Activated naive CD8-positive, alpha-beta T cell treated with anti-CD3 and anti-CD28 coated beads, Interleukin-2, amount 50 U/mL, for 24 hours (primary cell): Measurements from ENCODE around the gene ZNF593OS.

Experiments
- ATAC-seq: fragments of 150-1000 bp; cut with Tn5 transposase; one replicate; pipeline ENCODE4 v1.10.0; 2021
- DNase-seq: peaks from one replicate; pipeline ENCODE4 v3.0.0; 2021
- H3K27ac Mint-ChIP-seq: one replicate; pipeline ENCODE4 v1.8.0; 2021; ENCODE audit warnings: mild to moderate bottlenecking, mixed read lengths
- H3K27me3 Mint-ChIP-seq: one replicate; pipeline ENCODE4 v1.8.0; 2021; ENCODE audit warnings: mixed read lengths
- H3K36me3 Mint-ChIP-seq: one replicate; pipeline ENCODE4 v1.8.0; 2021; ENCODE audit warnings: low read depth, mixed read lengths
- H3K4me1 Mint-ChIP-seq: one replicate; pipeline ENCODE4 v1.8.0; 2021; ENCODE audit warnings: mixed read lengths
- H3K4me3 Mint-ChIP-seq: one replicate; pipeline ENCODE4 v1.8.0; 2021; ENCODE audit warnings: mild to moderate bottlenecking, moderate library complexity, mixed read lengths
- H3K9me3 Mint-ChIP-seq: one replicate; pipeline ENCODE4 v1.8.0; 2021; ENCODE audit warnings: mixed read lengths

ZNF593OS gene

GRCh38 chr1:26169669-26170471 is 1.8 kb downstream of the ZNF593OS start, which contains the start of gene ZNF593:
Gene ZNF593, plus strand, starts transcription at chr1:26169908. Its CDS starts 76 bp downstream, at chr1:26169984.
- H3K4me1 Mint-ChIP-seq = peaks cover 13% of the 10 kb centered on the region
- peaks cover 2% of the 10 kb centered on the region for H3K27me3 Mint-ChIP-seq
- H3K9me3 Mint-ChIP-seq = no peaks in the 10 kb centered on the region
- peaks cover 6% of the 10 kb centered on the region for H3K36me3 Mint-ChIP-seq
- ATAC-seq (peak; percentile 93), DNase-seq (peak; percentile 93)
- peak within 1 kb of the TSS; percentile 88 for H3K27ac Mint-ChIP-seq
- H3K4me3 Mint-ChIP-seq = peak within 1 kb of the TSS; percentile 90

GRCh38 chr1:26169198-26169554 is 2.5 kb downstream of the ZNF593OS start:
- H3K4me1 Mint-ChIP-seq = peaks cover 13% of the 10 kb centered on the region
- no peak for DNase-seq
- H3K27me3 Mint-ChIP-seq = peaks cover 4% of the 10 kb centered on the region

GRCh38 chr1:26168410-26169197 is 3.0 kb downstream of the ZNF593OS start, which contains the start of gene C1orf232:
Gene C1orf232, minus strand, starts transcription at chr1:26168963. Its CDS starts 464 bp downstream, at chr1:26168499.
- DNase-seq (no peak), ATAC-seq (no peak)
- Mint-ChIP-seq H3K4me1 (peaks cover 14% of the 10 kb centered on the region), H3K27me3 (peaks cover 6% of the 10 kb centered on the region), H3K4me3 (peak within 1 kb of the TSS; percentile 90), H3K9me3 (no peaks in the 10 kb centered on the region), H3K27ac (peak within 1 kb of the TSS; percentile 88), H3K36me3 (peaks cover 6% of the 10 kb centered on the region)

More at GRCh38 chr1:26169198-26169554, 2.5 kb downstream of the ZNF593OS start:
- no peaks in the 10 kb centered on the region for H3K9me3 Mint-ChIP-seq
- ATAC-seq = no peak
- no peak overlapping the region for H3K27ac Mint-ChIP-seq
- H3K4me3 Mint-ChIP-seq = peak overlapping the region; percentile 90
- H3K36me3 Mint-ChIP-seq = peaks cover 6% of the 10 kb centered on the region

- no peaks in the 10 kb centered on the region for H3K9me3 Mint-ChIP-seq
- no peak overlapping the region for H3K4me3 Mint-ChIP-seq
- peaks cover 3% of the 10 kb centered on the region for H3K36me3 Mint-ChIP-seq
- H3K27me3 Mint-ChIP-seq = peaks cover 15% of the 10 kb centered on the region
- ATAC-seq (no peak), DNase-seq (no peak)
- peaks cover 18% of the 10 kb centered on the region for H3K4me1 Mint-ChIP-seq
- H3K27ac Mint-ChIP-seq = no peak overlapping the region
Measured at GRCh38 chr1:26166719-26167281, 4.8 kb downstream of the ZNF593OS start.

GRCh38 chr1:26164861-26165842 is 6.5 kb downstream of the ZNF593OS start:
- no peaks in the 10 kb centered on the region for H3K36me3 Mint-ChIP-seq
- peaks cover 10% of the 10 kb centered on the region for H3K4me1 Mint-ChIP-seq
- peaks cover 20% of the 10 kb centered on the region for H3K27me3 Mint-ChIP-seq
- no peak overlapping the region for H3K27ac Mint-ChIP-seq
- ATAC-seq = no peak
- no peak for DNase-seq
- no peaks in the 10 kb centered on the region for H3K9me3 Mint-ChIP-seq
- H3K4me3 Mint-ChIP-seq = no peak overlapping the region

- Mint-ChIP-seq H3K27ac (no peak overlapping the region), H3K4me3 (peak overlapping the region; percentile 38), H3K4me1 (peaks cover 10% of the 10 kb centered on the region), H3K27me3 (peaks cover 26% of the 10 kb centered on the region), H3K36me3 (no peaks in the 10 kb centered on the region), H3K9me3 (no peaks in the 10 kb centered on the region)
- peak; percentile 41 for ATAC-seq
- peak; percentile 67 for DNase-seq
Measured at GRCh38 chr1:26164036-26164860, 7.4 kb downstream of the ZNF593OS start.

GRCh38 chr1:26163684-26164035 is 8.0 kb downstream of the ZNF593OS start:
- H3K9me3 Mint-ChIP-seq = no peaks in the 10 kb centered on the region
- H3K36me3 Mint-ChIP-seq = no peaks in the 10 kb centered on the region
- peaks cover 30% of the 10 kb centered on the region for H3K27me3 Mint-ChIP-seq
- H3K4me1 Mint-ChIP-seq = peaks cover 10% of the 10 kb centered on the region
- no peak for DNase-seq
- no peak overlapping the region for H3K4me3 Mint-ChIP-seq
- ATAC-seq = no peak
- no peak overlapping the region for H3K27ac Mint-ChIP-seq

GRCh38 chr1:26162220-26162709 is 9.4 kb downstream of the ZNF593OS start:
- Mint-ChIP-seq H3K4me3 (peak overlapping the region; percentile 49), H3K36me3 (no peaks in the 10 kb centered on the region), H3K4me1 (peaks cover 10% of the 10 kb centered on the region), H3K27ac (no peak overlapping the region), H3K9me3 (no peaks in the 10 kb centered on the region), H3K27me3 (peaks cover 36% of the 10 kb centered on the region)
- DNase-seq (no peak), ATAC-seq (no peak)

GRCh38 chr1:26161415-26162219 is 10.0 kb downstream of the ZNF593OS start:
- Mint-ChIP-seq H3K36me3 (no peaks in the 10 kb centered on the region), H3K4me3 (peak overlapping the region; percentile 49), H3K27me3 (peaks cover 38% of the 10 kb centered on the region), H3K4me1 (peaks cover 12% of the 10 kb centered on the region), H3K9me3 (no peaks in the 10 kb centered on the region), H3K27ac (no peak overlapping the region)
- DNase-seq (peak; percentile 55), ATAC-seq (peak; percentile 57)

GRCh38 chr1:26160527-26161414 is 10.9 kb downstream of the ZNF593OS start:
- Mint-ChIP-seq H3K27ac (no peak overlapping the region), H3K9me3 (no peaks in the 10 kb centered on the region), H3K4me1 (peaks cover 13% of the 10 kb centered on the region), H3K36me3 (no peaks in the 10 kb centered on the region), H3K27me3 (peaks cover 42% of the 10 kb centered on the region), H3K4me3 (no peak overlapping the region)
- ATAC-seq = no peak
- DNase-seq = no peak

GRCh38 chr1:26159743-26160039 is 11.9 kb downstream of the ZNF593OS start:
- Mint-ChIP-seq H3K9me3 (no peaks in the 10 kb centered on the region), H3K27ac (no peak overlapping the region), H3K27me3 (peaks cover 43% of the 10 kb centered on the region), H3K4me1 (peaks cover 9% of the 10 kb centered on the region), H3K4me3 (no peak overlapping the region), H3K36me3 (no peaks in the 10 kb centered on the region)
- DNase-seq = no peak
- ATAC-seq = no peak
